WTC11 (cell line): Measurements from ENCODE around the gene MSANTD1. TPM values are rescaled to one million over a fixed set of nuclear protein-coding genes. Genes with fewer than 3 reads are reported as not detected.
A peak's percentile ranks its signal among the peaks of the same experiment; 100 is the strongest.

ENCODE experiments used
- ATAC-seq: fragments of 200-7000 bp; cut with Tn5 transposase; 2 replicates; pipeline ENCODE4 v1.10.0; 2021; ENCODE audit warnings: mild to moderate bottlenecking, moderate library complexity
- CTCF ChIA-PET: fragments of 300-600 bp; sonication (Branson Sonifier 250); formaldehyde crosslinking; loops from one replicate; lab custom pipeline; 2021; ENCODE audit warnings: antibody characterized with exemption; lab: Charles Lee
- POLR2A ChIA-PET: fragments of 350-600 bp; sonication (Branson Sonifier 250); formaldehyde crosslinking; loops from one replicate; lab custom pipeline; 2021; ENCODE audit warnings: antibody characterized with exemption; lab: Charles Lee
- DNase-seq: peaks from one replicate; pipeline ENCODE4 v3.0.0; 2021; ENCODE audit warnings: low spot score
- H3K27ac Mint-ChIP-seq: 2 replicates; pipeline ENCODE4 v1.8.0; 2021; ENCODE audit warnings: mixed read lengths
- H3K27me3 Mint-ChIP-seq: 2 replicates; pipeline ENCODE4 v1.8.0; 2021; ENCODE audit warnings: low read depth, mild to moderate bottlenecking, moderate library complexity, mixed read lengths
- H3K36me3 Mint-ChIP-seq: 2 replicates; pipeline ENCODE4 v1.8.0; 2021; ENCODE audit warnings: mixed read lengths
- H3K4me1 Mint-ChIP-seq: 2 replicates; pipeline ENCODE4 v1.8.0; 2022; ENCODE audit warnings: mixed read lengths
- H3K4me3 Mint-ChIP-seq: 2 replicates; pipeline ENCODE4 v1.8.0; 2021; ENCODE audit warnings: mild to moderate bottlenecking, moderate library complexity, mixed read lengths
- H3K9me3 Mint-ChIP-seq: 2 replicates; pipeline ENCODE4 v1.8.0; 2021; ENCODE audit warnings: mixed read lengths
- FOXK1 ChIP-seq: sonication (generic); formaldehyde crosslinking; IDR thresholded peaks from 2 replicates; pipeline ENCODE4 v1.8.0; 2022; ENCODE audit warnings: mild to moderate bottlenecking, moderate library complexity, missing genetic modification reagents
- NFATC4 ChIP-seq: fragments of 250-450 bp; sonication (Bioruptor Pico); IDR thresholded peaks from 2 replicates; pipeline ENCODE4 v1.9.0; 2021; ENCODE audit warnings: mild to moderate bottlenecking
- PRRX2 ChIP-seq: fragments of 250-450 bp; sonication (Bioruptor Pico); IDR thresholded peaks from 2 replicates; pipeline ENCODE4 v1.8.0; 2021; ENCODE audit warnings: mild to moderate bottlenecking
- SMAD4 ChIP-seq: sonication (generic); formaldehyde crosslinking; IDR thresholded peaks from 2 replicates; pipeline ENCODE4 v1.8.0; 2022; ENCODE audit warnings: mild to moderate bottlenecking, missing genetic modification reagents
- ZNF121 ChIP-seq: sonication (generic); formaldehyde crosslinking; IDR thresholded peaks from 2 replicates; pipeline ENCODE4 v1.8.0; 2023; ENCODE audit warnings: missing genetic modification reagents
- ZNF263 ChIP-seq: sonication (generic); formaldehyde crosslinking; IDR thresholded peaks from 2 replicates; pipeline ENCODE4 v1.8.1; 2022; ENCODE audit warnings: low read depth, mild to moderate bottlenecking, moderate library complexity, missing genetic modification reagents
- ZNF396 ChIP-seq: fragments of 250-450 bp; sonication (Bioruptor Pico); IDR thresholded peaks from 2 replicates; pipeline ENCODE4 v1.8.0; 2021; ENCODE audit warnings: mild to moderate bottlenecking, moderate library complexity, borderline replicate concordance
- ZNF423 ChIP-seq: fragments of 250-450 bp; sonication (Bioruptor Pico); IDR thresholded peaks from 2 replicates; pipeline ENCODE4 v2.1.2; 2022; ENCODE audit warnings: mild to moderate bottlenecking, moderate library complexity
- total RNA-seq: library from RNA; stranded (reverse); gene quantifications from 3 replicates; pipeline ENCODE4 v1.2.3, GENCODE V29; 2021
- TF ChIP-seq, protein P1 (sequence below): sonication (generic); formaldehyde crosslinking; IDR thresholded peaks from 2 replicates; pipeline ENCODE4 v1.8.1; 2023; ENCODE audit warnings: mild to moderate bottlenecking, missing genetic modification reagents, borderline replicate concordance
- TF ChIP-seq, protein P2 (sequence below): sonication (generic); formaldehyde crosslinking; IDR thresholded peaks from 2 replicates; pipeline ENCODE4 v1.8.0; 2022; ENCODE audit warnings: mild to moderate bottlenecking, missing genetic modification reagents
- TF ChIP-seq, protein P3 (sequence below): sonication (generic); formaldehyde crosslinking; conservative IDR thresholded peaks from 2 replicates; pipeline ENCODE4 v1.8.1; 2023; ENCODE audit warnings: mild to moderate bottlenecking, low read depth, missing genetic modification reagents, moderate library complexity
- TF ChIP-seq, protein P4 (sequence below): sonication (generic); formaldehyde crosslinking; IDR thresholded peaks from 2 replicates; pipeline ENCODE4 v1.8.1; 2022; ENCODE audit warnings: low read depth, mild to moderate bottlenecking, moderate library complexity, missing genetic modification reagents, borderline replicate concordance
- TF ChIP-seq, protein P5 (sequence below): sonication (generic); formaldehyde crosslinking; IDR thresholded peaks from 2 replicates; pipeline ENCODE4 v1.8.1; 2022; ENCODE audit warnings: low read depth, missing genetic modification reagents, borderline replicate concordance
- TF ChIP-seq, protein P6 (sequence below): fragments of 250-450 bp; sonication (Bioruptor Pico); IDR thresholded peaks from 2 replicates; pipeline ENCODE4 v1.9.0; 2021; ENCODE audit warnings: mild to moderate bottlenecking, borderline replicate concordance

The MSANTD1 gene
- total RNA-seq, 1 experiment from 2014 or later, result 0.98 TPM

DNA sequence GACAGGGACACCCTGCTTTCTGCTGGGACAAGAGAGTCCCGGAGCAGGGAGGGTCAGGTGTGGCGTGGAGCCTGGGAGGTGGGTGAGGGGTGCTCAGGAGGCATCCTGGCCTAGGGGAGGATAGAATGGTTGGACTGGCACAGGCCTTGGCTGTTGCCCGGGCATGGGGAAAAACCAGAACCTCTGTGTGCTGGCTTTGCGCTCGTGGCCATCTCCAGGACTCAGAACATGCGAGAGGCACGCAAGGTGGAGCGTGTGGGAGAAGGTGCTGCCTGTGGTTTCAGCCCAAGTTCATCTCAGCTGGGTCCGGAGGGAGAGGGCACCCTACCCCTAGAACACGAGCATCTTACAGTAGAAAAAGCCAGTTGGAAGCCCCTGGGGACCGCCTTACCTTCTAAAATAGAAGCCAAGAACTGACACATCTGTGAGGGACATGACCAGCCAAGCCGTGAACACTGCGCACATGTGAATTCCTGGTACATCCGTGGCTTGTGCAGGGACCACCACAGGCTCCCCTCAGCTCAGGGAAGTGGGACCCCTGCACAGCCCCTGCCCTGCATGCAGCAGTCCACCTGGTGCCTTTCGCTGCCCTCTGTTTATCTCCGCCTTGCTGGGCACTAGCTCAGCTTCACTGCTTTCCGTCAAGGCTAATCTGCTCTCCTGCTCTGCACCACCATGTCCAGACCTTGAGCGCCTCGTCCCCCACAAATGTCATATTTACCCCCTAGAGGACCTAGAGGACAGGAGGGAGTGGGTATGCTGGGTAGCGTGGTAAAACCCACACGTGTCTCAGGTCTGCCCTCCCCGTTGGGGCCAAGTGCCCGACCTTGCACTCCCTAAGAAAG lies 13.5 kb downstream of the MSANTD1 start:
- no peaks in the 10 kb centered on the region for H3K36me3 Mint-ChIP-seq
- no peaks in the 10 kb centered on the region for H3K9me3 Mint-ChIP-seq
- H3K27ac Mint-ChIP-seq, result no peak overlapping the region
- ATAC-seq, result no peak
- ChIA-PET CTCF (interaction anchor here (3.2 kb wide), 1 partner anchor 56 kb away, joined by 12 read pairs; no protein-coding TSS in a partner anchor), POLR2A (no interaction called here)
- peak; percentile 8 for DNase-seq
- H3K4me1 Mint-ChIP-seq, result no peaks in the 10 kb centered on the region
- no peaks in the 10 kb centered on the region for H3K27me3 Mint-ChIP-seq
- H3K4me3 Mint-ChIP-seq, result no peak overlapping the region
- no peak for TF ChIP-seq ZNF423 (CRISPR knock-in tag)
- TF ChIP-seq ZNF396 (CRISPR knock-in tag), result no peak
- TF ChIP-seq, protein P1, sequence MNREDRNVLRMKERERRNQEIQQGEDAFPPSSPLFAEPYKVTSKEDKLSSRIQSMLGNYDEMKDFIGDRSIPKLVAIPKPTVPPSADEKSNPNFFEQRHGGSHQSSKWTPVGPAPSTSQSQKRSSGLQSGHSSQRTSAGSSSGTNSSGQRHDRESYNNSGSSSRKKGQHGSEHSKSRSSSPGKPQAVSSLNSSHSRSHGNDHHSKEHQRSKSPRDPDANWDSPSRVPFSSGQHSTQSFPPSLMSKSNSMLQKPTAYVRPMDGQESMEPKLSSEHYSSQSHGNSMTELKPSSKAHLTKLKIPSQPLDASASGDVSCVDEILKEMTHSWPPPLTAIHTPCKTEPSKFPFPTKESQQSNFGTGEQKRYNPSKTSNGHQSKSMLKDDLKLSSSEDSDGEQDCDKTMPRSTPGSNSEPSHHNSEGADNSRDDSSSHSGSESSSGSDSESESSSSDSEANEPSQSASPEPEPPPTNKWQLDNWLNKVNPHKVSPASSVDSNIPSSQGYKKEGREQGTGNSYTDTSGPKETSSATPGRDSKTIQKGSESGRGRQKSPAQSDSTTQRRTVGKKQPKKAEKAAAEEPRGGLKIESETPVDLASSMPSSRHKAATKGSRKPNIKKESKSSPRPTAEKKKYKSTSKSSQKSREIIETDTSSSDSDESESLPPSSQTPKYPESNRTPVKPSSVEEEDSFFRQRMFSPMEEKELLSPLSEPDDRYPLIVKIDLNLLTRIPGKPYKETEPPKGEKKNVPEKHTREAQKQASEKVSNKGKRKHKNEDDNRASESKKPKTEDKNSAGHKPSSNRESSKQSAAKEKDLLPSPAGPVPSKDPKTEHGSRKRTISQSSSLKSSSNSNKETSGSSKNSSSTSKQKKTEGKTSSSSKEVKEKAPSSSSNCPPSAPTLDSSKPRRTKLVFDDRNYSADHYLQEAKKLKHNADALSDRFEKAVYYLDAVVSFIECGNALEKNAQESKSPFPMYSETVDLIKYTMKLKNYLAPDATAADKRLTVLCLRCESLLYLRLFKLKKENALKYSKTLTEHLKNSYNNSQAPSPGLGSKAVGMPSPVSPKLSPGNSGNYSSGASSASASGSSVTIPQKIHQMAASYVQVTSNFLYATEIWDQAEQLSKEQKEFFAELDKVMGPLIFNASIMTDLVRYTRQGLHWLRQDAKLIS (CRISPR knock-in tag), result no peak
- TF ChIP-seq, protein P2, sequence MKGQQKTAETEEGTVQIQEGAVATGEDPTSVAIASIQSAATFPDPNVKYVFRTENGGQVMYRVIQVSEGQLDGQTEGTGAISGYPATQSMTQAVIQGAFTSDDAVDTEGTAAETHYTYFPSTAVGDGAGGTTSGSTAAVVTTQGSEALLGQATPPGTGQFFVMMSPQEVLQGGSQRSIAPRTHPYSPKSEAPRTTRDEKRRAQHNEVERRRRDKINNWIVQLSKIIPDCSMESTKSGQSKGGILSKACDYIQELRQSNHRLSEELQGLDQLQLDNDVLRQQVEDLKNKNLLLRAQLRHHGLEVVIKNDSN (CRISPR knock-in tag), result no peak
- no peak for TF ChIP-seq PRRX2 (CRISPR knock-in tag)
- no peak for TF ChIP-seq ZNF263 (CRISPR knock-in tag)
- TF ChIP-seq, protein P3, sequence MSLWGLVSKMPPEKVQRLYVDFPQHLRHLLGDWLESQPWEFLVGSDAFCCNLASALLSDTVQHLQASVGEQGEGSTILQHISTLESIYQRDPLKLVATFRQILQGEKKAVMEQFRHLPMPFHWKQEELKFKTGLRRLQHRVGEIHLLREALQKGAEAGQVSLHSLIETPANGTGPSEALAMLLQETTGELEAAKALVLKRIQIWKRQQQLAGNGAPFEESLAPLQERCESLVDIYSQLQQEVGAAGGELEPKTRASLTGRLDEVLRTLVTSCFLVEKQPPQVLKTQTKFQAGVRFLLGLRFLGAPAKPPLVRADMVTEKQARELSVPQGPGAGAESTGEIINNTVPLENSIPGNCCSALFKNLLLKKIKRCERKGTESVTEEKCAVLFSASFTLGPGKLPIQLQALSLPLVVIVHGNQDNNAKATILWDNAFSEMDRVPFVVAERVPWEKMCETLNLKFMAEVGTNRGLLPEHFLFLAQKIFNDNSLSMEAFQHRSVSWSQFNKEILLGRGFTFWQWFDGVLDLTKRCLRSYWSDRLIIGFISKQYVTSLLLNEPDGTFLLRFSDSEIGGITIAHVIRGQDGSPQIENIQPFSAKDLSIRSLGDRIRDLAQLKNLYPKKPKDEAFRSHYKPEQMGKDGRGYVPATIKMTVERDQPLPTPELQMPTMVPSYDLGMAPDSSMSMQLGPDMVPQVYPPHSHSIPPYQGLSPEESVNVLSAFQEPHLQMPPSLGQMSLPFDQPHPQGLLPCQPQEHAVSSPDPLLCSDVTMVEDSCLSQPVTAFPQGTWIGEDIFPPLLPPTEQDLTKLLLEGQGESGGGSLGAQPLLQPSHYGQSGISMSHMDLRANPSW (CRISPR knock-in tag), result no peak
- TF ChIP-seq, protein P4, sequence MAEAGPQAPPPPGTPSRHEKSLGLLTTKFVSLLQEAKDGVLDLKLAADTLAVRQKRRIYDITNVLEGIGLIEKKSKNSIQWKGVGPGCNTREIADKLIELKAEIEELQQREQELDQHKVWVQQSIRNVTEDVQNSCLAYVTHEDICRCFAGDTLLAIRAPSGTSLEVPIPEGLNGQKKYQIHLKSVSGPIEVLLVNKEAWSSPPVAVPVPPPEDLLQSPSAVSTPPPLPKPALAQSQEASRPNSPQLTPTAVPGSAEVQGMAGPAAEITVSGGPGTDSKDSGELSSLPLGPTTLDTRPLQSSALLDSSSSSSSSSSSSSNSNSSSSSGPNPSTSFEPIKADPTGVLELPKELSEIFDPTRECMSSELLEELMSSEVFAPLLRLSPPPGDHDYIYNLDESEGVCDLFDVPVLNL, result no peak
- TF ChIP-seq, protein P5, sequence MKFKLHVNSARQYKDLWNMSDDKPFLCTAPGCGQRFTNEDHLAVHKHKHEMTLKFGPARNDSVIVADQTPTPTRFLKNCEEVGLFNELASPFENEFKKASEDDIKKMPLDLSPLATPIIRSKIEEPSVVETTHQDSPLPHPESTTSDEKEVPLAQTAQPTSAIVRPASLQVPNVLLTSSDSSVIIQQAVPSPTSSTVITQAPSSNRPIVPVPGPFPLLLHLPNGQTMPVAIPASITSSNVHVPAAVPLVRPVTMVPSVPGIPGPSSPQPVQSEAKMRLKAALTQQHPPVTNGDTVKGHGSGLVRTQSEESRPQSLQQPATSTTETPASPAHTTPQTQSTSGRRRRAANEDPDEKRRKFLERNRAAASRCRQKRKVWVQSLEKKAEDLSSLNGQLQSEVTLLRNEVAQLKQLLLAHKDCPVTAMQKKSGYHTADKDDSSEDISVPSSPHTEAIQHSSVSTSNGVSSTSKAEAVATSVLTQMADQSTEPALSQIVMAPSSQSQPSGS (CRISPR knock-in tag), result no peak
- TF ChIP-seq ZNF121 (CRISPR knock-in tag), result no peak
- no peak for TF ChIP-seq NFATC4 (CRISPR knock-in tag)
- TF ChIP-seq, protein P6, sequence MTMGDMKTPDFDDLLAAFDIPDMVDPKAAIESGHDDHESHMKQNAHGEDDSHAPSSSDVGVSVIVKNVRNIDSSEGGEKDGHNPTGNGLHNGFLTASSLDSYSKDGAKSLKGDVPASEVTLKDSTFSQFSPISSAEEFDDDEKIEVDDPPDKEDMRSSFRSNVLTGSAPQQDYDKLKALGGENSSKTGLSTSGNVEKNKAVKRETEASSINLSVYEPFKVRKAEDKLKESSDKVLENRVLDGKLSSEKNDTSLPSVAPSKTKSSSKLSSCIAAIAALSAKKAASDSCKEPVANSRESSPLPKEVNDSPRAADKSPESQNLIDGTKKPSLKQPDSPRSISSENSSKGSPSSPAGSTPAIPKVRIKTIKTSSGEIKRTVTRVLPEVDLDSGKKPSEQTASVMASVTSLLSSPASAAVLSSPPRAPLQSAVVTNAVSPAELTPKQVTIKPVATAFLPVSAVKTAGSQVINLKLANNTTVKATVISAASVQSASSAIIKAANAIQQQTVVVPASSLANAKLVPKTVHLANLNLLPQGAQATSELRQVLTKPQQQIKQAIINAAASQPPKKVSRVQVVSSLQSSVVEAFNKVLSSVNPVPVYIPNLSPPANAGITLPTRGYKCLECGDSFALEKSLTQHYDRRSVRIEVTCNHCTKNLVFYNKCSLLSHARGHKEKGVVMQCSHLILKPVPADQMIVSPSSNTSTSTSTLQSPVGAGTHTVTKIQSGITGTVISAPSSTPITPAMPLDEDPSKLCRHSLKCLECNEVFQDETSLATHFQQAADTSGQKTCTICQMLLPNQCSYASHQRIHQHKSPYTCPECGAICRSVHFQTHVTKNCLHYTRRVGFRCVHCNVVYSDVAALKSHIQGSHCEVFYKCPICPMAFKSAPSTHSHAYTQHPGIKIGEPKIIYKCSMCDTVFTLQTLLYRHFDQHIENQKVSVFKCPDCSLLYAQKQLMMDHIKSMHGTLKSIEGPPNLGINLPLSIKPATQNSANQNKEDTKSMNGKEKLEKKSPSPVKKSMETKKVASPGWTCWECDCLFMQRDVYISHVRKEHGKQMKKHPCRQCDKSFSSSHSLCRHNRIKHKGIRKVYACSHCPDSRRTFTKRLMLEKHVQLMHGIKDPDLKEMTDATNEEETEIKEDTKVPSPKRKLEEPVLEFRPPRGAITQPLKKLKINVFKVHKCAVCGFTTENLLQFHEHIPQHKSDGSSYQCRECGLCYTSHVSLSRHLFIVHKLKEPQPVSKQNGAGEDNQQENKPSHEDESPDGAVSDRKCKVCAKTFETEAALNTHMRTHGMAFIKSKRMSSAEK, result no peak
- TF ChIP-seq SMAD4, result no peak
- no peak for TF ChIP-seq FOXK1
